Muscle of leg (tissue), 11 donors: ENCODE data around the gene KMT5B. TPM values are rescaled to one million over a fixed set of nuclear protein-coding genes. Genes with fewer than 3 reads are reported as not detected.

Source experiments
- DNase-seq: peaks from one replicate; pipeline ENCODE4 v3.0.0; 2013
- H3K27ac ChIP-seq: one replicate; pipeline ENCODE4 v1.5.1; 2013; ENCODE audit warnings: mild to moderate bottlenecking, low read length, control low read depth
- H3K27me3 ChIP-seq: one replicate; pipeline ENCODE4 v1.6.1; 2013; ENCODE audit warnings: low read length; ENCODE audit not compliant: control insufficient read depth, insufficient read depth
- H3K36me3 ChIP-seq: one replicate; pipeline ENCODE4 v1.6.1; 2013; ENCODE audit warnings: low read length; ENCODE audit not compliant: control insufficient read depth, insufficient read depth
- H3K4me1 ChIP-seq: one replicate; pipeline ENCODE4 v1.6.1; 2013; ENCODE audit warnings: low read length; ENCODE audit not compliant: control insufficient read depth, insufficient read depth
- H3K4me3 ChIP-seq: one replicate; pipeline ENCODE4 v1.5.1; 2013; ENCODE audit warnings: low read length, control low read depth
- H3K9me3 ChIP-seq: replicated peaks from 2 replicates; pipeline ENCODE4 v1.6.1; 2013; ENCODE audit warnings: low read depth, low read length; ENCODE audit not compliant: control insufficient read depth
- WGBS: methylation state at CpG from one replicate; pipeline ENCODE4 v1.1.5; 2013; ENCODE audit warnings: missing lambda C conversion rate; ENCODE audit not compliant: insufficient coverage; 5-methylcytosine and 5-hydroxymethylcytosine counted together
- polyA plus RNA-seq, 8 donors: library from polyadenylated mRNA; unstranded; fragments of 120-200 nt; gene quantifications; one replicate each; pipeline versions ENCODE4 v1.2.1 to v1.2.3, GENCODE V29; 2013; ENCODE audit warnings: inconsistent platforms in 1 of 8, low replicate concordance in 1 of 8; ENCODE audit not compliant: insufficient read length in 8 of 8, insufficient read depth in 1 of 8
- total RNA-seq: library from RNA; stranded (reverse); fragments of 120-200 nt; gene quantifications from one replicate; pipeline ENCODE4 v1.2.4, GENCODE V29; 2013

KMT5B gene
- total and polyA plus RNA-seq, 9 donors: 29.6 to 42.5 (median 39.6) TPM

DNA sequence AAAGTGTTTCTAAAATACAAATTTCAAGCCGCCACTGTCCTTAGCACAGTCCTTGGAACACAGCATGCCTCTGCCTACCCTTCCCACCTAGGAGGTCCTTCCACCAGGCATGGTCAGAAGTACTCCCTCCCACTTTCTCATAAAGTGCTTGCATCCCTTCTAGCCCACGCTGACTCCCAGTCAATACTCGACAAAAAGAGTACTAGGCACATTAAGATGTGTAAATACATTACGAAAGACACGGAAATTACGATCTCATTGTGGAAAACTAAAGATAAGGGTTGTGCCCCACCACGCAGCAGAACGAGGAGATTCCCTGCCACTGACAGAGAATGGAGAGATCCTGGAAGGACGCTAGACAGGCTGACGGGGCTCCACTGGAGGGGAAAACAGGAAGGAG is 105.4 kb downstream of the KMT5B start:
- H3K27ac ChIP-seq: no peak overlapping the region
- H3K36me3 ChIP-seq: no peaks in the 10 kb centered on the region
- H3K27me3 ChIP-seq: no peaks in the 10 kb centered on the region
- no peaks in the 10 kb centered on the region for H3K9me3 ChIP-seq
- peaks cover 7% of the 10 kb centered on the region for H3K4me1 ChIP-seq
- H3K4me3 ChIP-seq: no peak overlapping the region
- 80% methylated on average over 7 of the region's 10 CpGs for WGBS
- DNase-seq: no peak

DNA sequence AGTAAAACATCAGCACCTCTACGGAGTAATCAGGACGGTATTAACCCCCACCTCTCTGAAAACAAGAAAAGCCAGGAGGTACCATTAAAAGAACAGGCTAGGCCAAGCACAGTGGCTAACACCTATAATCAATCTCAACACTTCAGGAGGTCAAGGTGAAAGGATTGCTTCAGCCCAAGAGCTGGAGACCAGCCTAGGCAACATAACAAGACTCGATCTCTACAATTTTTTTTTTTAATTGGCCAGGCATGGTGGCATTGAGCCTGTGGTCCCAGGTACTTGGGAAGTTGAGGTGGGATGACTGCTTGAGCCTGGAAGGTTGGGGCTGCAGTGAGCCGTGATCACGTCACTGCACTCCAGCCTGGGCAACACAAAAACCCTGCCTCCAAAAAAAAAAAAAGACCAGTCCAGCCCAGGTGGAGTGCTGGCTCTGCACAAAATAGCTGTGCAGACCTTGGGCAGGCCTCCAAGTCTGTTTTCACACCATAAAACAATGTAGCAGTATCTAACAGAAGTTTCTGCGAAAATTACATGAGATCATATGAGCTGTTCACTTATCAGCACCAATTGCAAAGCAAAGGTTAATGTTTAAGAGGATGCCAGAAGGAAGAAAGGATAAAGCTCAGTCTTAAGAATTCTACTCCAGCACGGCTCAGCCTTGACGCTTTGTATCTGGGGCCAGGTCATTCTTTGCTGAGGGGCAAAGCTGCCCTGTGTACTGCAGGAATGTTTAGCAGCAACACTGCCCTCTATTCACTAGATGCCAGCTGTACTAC is 106.7 kb downstream of the KMT5B start:
- no peaks in the 10 kb centered on the region for H3K27me3 ChIP-seq
- peak overlapping the region; percentile 47 for H3K27ac ChIP-seq
- peaks cover 2% of the 10 kb centered on the region for H3K9me3 ChIP-seq
- no peak for DNase-seq
- H3K4me1 ChIP-seq: peaks cover 7% of the 10 kb centered on the region
- no peaks in the 10 kb centered on the region for H3K36me3 ChIP-seq
- WGBS: 22% methylated on average over 5 of the region's 8 CpGs
- H3K4me3 ChIP-seq: no peak overlapping the region

Other genes starting within 250 kb of the KMT5B start
- 5.0 TPM for gene UNC93B1, start 209.2 kb downstream of the KMT5B start, total RNA-seq
- 1 to 10 TPM; 5.4 to 8.7 (median 6.5) TPM for gene UNC93B1, start 209.2 kb downstream of the KMT5B start, polyA plus RNA-seq
- gene ALDH3B1, start 203.0 kb downstream of the KMT5B start, total RNA-seq: 5.4 TPM
- gene ALDH3B1, start 203.0 kb downstream of the KMT5B start, polyA plus RNA-seq: 10 to 100 TPM in 1 of 8 donors, 1 to 10 TPM in 7; 3.2 to 10.7 (median 6.7) TPM
- gene NDUFS8, start 182.6 kb downstream of the KMT5B start, total RNA-seq: 108 TPM
- gene NDUFS8, start 182.6 kb downstream of the KMT5B start, polyA plus RNA-seq: 10 to 100 TPM; 67.1 to 91.2 (median 78.2) TPM
- 31.9 TPM for gene TCIRG1, start 174.3 kb downstream of the KMT5B start, total RNA-seq
- gene TCIRG1, start 174.3 kb downstream of the KMT5B start, polyA plus RNA-seq: 10 to 100 TPM; 21.8 to 35.2 (median 27.3) TPM
- gene CHKA, start 91.9 kb downstream of the KMT5B start, total RNA-seq: 14.0 TPM
- gene CHKA, start 91.9 kb downstream of the KMT5B start, polyA plus RNA-seq: 10 to 100 TPM in 5 of 8 donors, 1 to 10 TPM in 3; 9.6 to 25.7 (median 12.1) TPM
- 14.7 TPM for gene C11orf24, start 58.7 kb upstream of the KMT5B start, total RNA-seq
- gene C11orf24, start 58.7 kb upstream of the KMT5B start, polyA plus RNA-seq: 10 to 100 TPM; 24.6 to 39.0 (median 29.6) TPM
- gene LRP5, start 99.3 kb upstream of the KMT5B start, total RNA-seq: 30.9 TPM
- gene LRP5, start 99.3 kb upstream of the KMT5B start, polyA plus RNA-seq: 10 to 100 TPM; 45.3 to 70.0 (median 65.6) TPM
- gene PPP6R3, start 247.5 kb upstream of the KMT5B start, total RNA-seq: 80.9 TPM
- gene PPP6R3, start 247.5 kb upstream of the KMT5B start, polyA plus RNA-seq: 10 to 100 TPM; 44.3 to 62.3 (median 51.6) TPM